Suppressor macrophage treated with lipopolysaccharide for 4 hours (primary cell): ENCODE results near the gene C1S.
A peak's percentile ranks its signal among the peaks of the same experiment; 100 is the strongest.
"Not testable (repeated sequence)": the region's sequence is repeated elsewhere in the genome, so short reads cannot be mapped to it uniquely, and the experiment has no call there.

Experiments
- DNase-seq: peaks from one replicate; pipeline ENCODE4 v3.0.0-alpha.2; 2020

The C1S gene

GRCh38 chr12:7081037-7081436, 20.5 kb downstream of the C1S start:
- no peak for DNase-seq

- DNase-seq = no peak
Observed at GRCh38 chr12:7083125-7083524, 22.6 kb downstream of the C1S start.

DNA sequence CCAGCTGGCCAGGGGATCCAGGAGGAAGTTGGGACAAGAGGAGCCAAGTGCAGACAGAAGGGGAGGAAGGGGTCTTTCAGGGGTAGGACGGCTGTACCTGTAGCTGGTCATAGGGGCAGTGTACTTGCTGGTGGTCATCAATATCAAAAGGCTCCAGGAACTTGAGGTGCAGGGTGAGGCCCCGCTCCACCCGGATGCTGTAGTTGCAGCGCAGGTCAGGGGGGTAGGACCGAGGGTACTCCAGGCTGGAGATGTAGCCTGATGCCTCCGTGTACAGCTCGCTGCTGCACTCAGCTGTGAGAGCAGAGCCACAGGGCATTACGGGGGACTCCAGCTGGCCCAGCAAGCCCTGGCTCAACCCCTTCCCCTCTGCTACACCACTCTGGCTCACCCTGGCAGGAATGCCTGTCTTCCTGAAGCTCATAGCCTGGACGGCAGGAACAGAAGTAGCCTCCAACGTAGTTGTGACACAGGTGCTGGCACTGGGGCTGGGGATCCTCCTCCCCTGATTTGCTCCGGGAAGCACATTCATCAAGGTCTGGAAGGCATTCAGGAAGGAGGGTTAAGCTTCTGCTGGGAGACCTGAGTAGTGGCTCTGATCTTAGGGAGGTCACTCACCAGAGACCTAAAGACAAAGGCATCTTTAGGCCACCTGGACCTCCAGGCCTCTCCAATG, 28.8 kb downstream of the C1S start:
- no peak for DNase-seq

DNA sequence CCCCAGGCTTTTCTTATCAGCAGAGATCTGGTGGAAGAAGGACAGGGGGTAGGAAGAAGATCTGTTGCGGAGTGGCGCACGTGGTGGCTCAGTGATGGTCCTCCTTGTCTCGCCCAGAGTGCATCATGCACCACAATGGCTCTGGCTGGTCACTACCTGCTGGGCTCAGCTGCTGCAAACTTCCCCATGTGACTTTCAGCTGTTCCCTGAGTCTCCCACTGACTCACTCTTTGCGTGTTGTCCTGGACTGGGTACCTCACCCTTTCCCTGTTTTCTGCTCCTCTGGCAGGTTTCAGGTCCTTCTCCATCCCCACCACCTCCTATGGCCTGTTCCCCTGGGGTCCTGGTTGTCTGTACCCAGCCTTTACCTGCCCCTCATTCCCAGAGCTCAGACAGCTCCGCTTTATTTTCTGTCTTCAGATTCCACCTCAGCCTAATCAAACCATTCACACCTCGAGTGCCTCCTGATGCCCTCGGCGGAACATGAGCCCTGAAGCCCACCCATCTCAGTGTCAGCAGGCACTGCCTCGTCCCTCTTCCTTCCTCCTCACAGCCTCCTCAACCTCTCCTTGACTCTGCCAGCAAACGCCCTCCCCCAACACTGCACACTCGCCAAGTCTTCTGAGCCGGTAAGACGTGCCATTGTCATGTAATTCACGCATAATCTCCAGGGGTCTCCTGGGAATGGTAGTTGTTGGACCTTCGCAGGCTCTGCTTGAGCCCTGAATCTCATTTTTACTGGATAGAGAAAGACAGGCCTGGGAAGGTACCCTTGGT, 29.9 kb downstream of the C1S start:
- no peak for DNase-seq

GRCh38 chr12:7091171-7091570, 30.7 kb downstream of the C1S start:
- no peak for DNase-seq

DNA sequence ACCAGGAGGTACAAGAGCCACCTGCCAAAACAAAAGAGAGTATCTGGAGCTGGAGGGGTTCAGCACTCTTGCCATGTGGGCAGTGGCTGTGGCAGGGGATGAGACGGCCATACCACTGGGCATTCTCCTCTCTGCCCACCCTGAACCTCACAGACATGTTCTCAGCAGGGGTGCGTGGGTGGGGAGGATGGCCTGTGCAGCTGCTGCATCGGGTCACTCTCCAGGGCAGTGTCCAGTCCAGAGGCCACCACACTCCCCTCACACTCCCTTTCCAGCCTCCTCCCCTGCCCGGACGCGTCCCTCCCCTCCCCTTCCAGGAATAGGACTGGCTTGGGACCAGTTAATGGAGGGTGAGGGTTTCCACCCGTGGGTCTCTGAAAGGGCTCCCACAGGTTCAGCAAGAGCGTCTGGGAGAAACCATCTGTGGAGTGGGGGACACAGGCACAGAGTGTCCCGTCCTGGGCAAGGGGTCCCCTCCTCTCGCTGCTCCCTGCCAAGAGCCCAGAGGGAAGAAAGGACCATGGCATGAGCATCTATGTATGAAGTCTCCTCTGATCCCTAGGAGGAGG, 31.2 kb downstream of the C1S start:
- no peak for DNase-seq

GRCh38 chr12:7092229-7092985, 31.9 kb downstream of the C1S start, which contains the start of gene C1R:
TSS of gene C1R (minus strand) at chr12:7092445. CDS start at chr12:7092388, 57 bp downstream.
- peak; percentile 76 for DNase-seq

GRCh38 chr12:7092986-7093460, 32.5 kb downstream of the C1S start:
- no peak for DNase-seq

GRCh38 chr12:7093486-7093885, 33.0 kb downstream of the C1S start:
- DNase-seq = no peak

GRCh38 chr12:7093892-7094291, 33.4 kb downstream of the C1S start:
- DNase-seq = no peak

GRCh38 chr12:7096006-7096932, 35.8 kb downstream of the C1S start:
- no peak for DNase-seq

DNA sequence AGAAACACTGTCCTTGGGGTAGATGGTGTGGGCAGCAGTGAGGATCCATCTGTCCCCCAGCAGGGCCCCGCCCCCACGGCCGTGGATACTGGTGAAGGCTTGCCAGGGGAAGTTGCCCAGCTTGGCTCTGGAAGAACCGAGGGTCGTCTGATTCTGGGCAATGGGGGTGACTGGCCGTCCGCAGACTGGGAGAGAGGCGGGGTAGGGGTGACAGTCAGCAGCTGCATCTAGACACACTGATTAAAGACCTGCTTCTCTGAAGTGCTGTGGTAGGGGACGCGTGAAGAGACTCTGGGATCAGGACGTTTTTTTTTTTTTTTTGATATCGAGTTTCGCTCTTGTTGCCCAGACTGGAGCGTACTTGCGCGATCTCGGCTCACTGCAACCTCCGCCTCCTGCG, 36.5 kb downstream of the C1S start:
- no peak for DNase-seq

DNA sequence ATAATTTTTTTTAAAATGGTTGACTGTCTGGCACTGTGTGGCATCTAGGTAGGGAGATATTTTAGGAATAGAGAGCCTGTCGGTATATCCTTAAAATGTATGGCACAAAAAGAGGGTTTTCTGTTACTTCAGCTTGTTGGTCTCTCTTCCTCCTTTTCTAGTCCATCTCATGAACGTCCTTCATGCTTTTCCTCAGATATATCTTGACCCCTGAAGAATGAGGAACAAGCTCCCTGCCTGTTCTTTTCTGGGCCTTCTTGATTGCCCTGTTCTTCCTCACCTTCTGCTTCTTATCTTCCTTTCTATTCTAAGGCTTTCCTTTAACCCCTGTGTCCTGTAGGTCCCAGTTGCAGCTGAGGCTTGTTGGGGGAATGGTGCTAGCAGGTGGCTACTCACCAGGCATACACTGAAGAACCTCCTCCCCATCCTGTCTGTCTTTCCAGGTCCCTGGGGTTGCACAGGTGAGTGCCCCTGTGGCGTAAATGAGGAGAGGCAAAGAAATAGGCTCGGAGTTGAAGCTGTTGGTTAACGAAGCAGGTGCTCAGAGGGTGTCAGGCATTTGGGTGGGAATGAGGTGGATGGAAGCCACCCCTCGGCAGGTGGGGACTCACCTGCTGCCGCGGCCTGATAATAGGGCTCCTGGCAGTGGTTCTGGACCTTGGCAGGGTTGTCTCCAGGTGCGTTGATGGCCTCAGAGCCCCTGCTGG, 38.9 kb downstream of the C1S start:
- DNase-seq = peak; percentile 33

- DNase-seq = no peak
Observed at GRCh38 chr12:7100239-7100638, 39.7 kb downstream of the C1S start.

DNA sequence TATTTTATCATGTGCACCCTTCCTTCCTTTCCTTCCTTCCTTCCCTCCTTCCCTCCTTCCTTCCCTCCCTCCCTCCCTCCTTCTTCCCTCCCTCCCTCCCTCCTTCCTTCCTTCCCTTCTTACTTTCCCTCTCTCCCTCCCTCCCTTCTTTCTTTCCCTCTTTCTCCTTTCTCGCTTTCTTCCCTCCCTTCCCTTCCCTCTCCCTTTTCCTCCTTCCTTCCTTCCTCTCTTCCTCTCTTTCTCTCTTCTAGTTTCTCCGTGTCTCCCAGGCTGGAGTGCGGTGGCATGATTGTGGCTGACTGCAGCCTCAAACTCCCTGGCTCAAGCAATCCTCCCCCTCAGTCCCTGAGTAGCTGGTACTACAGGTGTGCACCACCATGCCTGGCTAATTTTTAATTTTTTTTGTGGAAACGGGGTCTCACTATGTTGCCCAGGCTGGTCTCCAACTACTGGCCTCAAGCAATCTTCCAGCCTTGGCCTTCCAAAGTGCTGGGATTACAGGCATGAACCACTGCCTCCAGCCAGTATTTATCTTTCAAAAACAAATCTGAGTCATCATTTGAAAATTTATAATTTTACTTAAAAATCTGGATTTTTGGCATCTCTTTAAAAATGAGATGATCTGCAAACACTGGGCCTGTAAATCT, 40.7 kb downstream of the C1S start:
- no peak for DNase-seq

DNA sequence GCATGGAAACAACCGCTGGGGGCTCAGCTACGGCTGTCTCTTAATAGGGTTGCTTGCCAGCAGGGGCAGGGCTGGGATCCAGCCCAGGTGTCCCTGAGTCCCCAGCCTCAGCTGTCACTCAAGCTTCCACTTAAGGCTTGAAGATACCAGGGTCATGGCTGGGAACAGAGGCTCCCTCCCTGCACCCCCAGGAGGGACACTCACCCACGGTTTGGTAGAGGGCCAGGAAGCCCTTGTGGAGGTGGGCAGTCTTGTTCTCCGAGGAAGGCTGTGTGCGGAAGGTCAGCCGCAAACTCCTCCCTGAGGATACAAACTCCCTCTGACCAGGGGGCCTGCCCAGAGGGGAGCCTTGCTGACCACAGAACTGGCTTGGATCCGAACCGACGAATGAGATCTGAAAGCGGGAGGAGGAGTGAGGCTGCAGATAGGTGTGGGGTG, 41.2 kb downstream of the C1S start:
- no peak for DNase-seq

- no peak for DNase-seq
Observed at GRCh38 chr12:7102582-7102981, 42.1 kb downstream of the C1S start.

- no peak for DNase-seq
Observed at GRCh38 chr12:7103837-7104584, 43.5 kb downstream of the C1S start.

- DNase-seq = no peak
Observed at GRCh38 chr12:7106082-7106481, 45.6 kb downstream of the C1S start.

- DNase-seq = not testable (repeated sequence)
Observed at GRCh38 chr12:7107181-7107580, 46.7 kb downstream of the C1S start.
